BJ (cell line): Measurements from ENCODE around the gene FAM107B. TPM values are rescaled to one million over a fixed set of nuclear protein-coding genes. Genes with fewer than 3 reads are reported as not detected.

Experiments
- CTCF ChIA-PET: fragments of 350-600 bp; formaldehyde crosslinking; extraction: SDS; loops from one replicate; lab custom pipeline; 2021; ENCODE audit warnings: antibody characterized with exemption, inconsistent platforms; lab: Yijun Ruan, JAX
- POLR2A ChIA-PET: fragments of 300-600 bp; sonication (Branson Sonifier 250); formaldehyde crosslinking; extraction: SDS; loops from one replicate; lab custom pipeline; 2021; ENCODE audit warnings: antibody characterized with exemption; lab: Charles Lee
- DNase-seq: peaks from one replicate; pipeline ENCODE4 v3.0.0-alpha.2; 2011; ENCODE audit warnings: low read depth
- H3K27me3 ChIP-seq: 2 replicates; pipeline ENCODE4 v1.6.0; 2011; ENCODE audit warnings: low read length; ENCODE audit not compliant: control insufficient read depth, insufficient read depth
- H3K36me3 ChIP-seq: 2 replicates; pipeline ENCODE4 v1.5.1; 2011; ENCODE audit warnings: low read length; ENCODE audit not compliant: control insufficient read depth, insufficient read depth
- H3K4me3 ChIP-seq: 2 replicates; pipeline ENCODE4 v1.5.1; 2011; ENCODE audit warnings: low read depth, mild to moderate bottlenecking, control low read depth, low read length
- CTCF ChIP-seq: IDR thresholded peaks from 2 replicates; pipeline ENCODE4 v1.5.1; 2011; ENCODE audit warnings: low read depth, mild to moderate bottlenecking, control low read depth, inconsistent platforms, low read length, moderate library complexity; ENCODE audit not compliant: insufficient read depth
- polyA plus RNA-seq: library from polyadenylated mRNA; depleted of rRNA; stranded (reverse); fragments of >200 nt; gene quantifications from 2 replicates; pipeline ENCODE4 v1.2.3, GENCODE V29; 2011

FAM107B gene
- polyA plus RNA-seq, 1 experiment: 11.3 TPM

- no peaks in the 10 kb centered on the region for H3K27me3 ChIP-seq
- no peak for DNase-seq
- CTCF ChIA-PET: no interaction called here
- H3K36me3 ChIP-seq: peaks cover 4% of the 10 kb centered on the region
- no peak for TF ChIP-seq CTCF
- no peak overlapping the region for H3K4me3 ChIP-seq
- POLR2A ChIA-PET: interaction anchor here (0.5 kb wide), 1 partner anchor 65 kb away, joined by 9 read pairs; no protein-coding TSS in a partner anchor
Measured at GRCh38 chr10:14562218-14563075, 212.2 kb downstream of the FAM107B start.

GRCh38 chr10:14560791-14561765 is 213.6 kb downstream of the FAM107B start:
- CTCF ChIA-PET: no interaction called here
- no peak overlapping the region for H3K4me3 ChIP-seq
- no peaks in the 10 kb centered on the region for H3K27me3 ChIP-seq
- no peak for DNase-seq
- peaks cover 2% of the 10 kb centered on the region for H3K36me3 ChIP-seq
- POLR2A ChIA-PET: no interaction called here
- TF ChIP-seq CTCF: no peak

GRCh38 chr10:14560274-14560673 is 214.4 kb downstream of the FAM107B start:
- Histone ChIP-seq H3K36me3 (no peaks in the 10 kb centered on the region; the same call in 1 of the 2 replicates), H3K27me3 (no peaks in the 10 kb centered on the region), H3K4me3 (no peak overlapping the region)
- POLR2A ChIA-PET: no interaction called here
- CTCF ChIA-PET: no interaction called here
- TF ChIP-seq CTCF: 0 out of 2 replicates have a peak, but pooled peaks have one; percentile 15
- no peak for DNase-seq

- Histone ChIP-seq H3K4me3 (no peak overlapping the region), H3K27me3 (no peaks in the 10 kb centered on the region), H3K36me3 (no peaks in the 10 kb centered on the region; the same call in 1 of the 2 replicates)
- ChIA-PET CTCF (interaction anchor here (0.8 kb wide), 1 partner anchor 15 kb away, joined by 3 read pairs; no protein-coding TSS in a partner anchor), POLR2A (no interaction called here)
- no peak for DNase-seq
- TF ChIP-seq CTCF: no peak
Measured at GRCh38 chr10:14558025-14558424, 216.7 kb downstream of the FAM107B start.
